GM23338 (cell line): Measurements from ENCODE around the gene BTRC.
A peak's percentile ranks its signal among the peaks of the same experiment; 100 is the strongest.

Experiments used
- CTCF ChIP-seq, 2 experiments: fragments of 200-600 bp in 1 of 2; sonication (generic) in 1 of 2; conservative IDR thresholded peaks; 2 replicates each; pipeline versions ENCODE4 v1.5.1 to v1.6.1; 2016 to 2017; ENCODE audit warnings: antibody characterized with exemption in 2 of 2, low read depth in 2 of 2, mild to moderate bottlenecking in 2 of 2, moderate library complexity in 1 of 2
- EZH2 ChIP-seq: fragments of 200-600 bp; sonication (generic); IDR thresholded peaks from one replicate; pipeline ENCODE4 v1.8.0; 2017; ENCODE audit warnings: antibody characterized with exemption, mild to moderate bottlenecking, low read depth; ENCODE audit not compliant: unreplicated experiment
- JUNB ChIP-seq: IDR thresholded peaks from one replicate; pipeline ENCODE4 v1.6.1; 2016; ENCODE audit warnings: antibody characterized with exemption; ENCODE audit not compliant: unreplicated experiment
- POLR2AphosphoS5 ChIP-seq: IDR thresholded peaks from 2 replicates; pipeline ENCODE4 v1.6.1; 2016; ENCODE audit warnings: antibody characterized with exemption, low read depth
- REST ChIP-seq: IDR thresholded peaks from one replicate; pipeline ENCODE4 v1.6.1; 2018; ENCODE audit warnings: antibody characterized with exemption; ENCODE audit not compliant: unreplicated experiment

GRCh38 chr10:101545898-101546297 lies 191.9 kb downstream of the BTRC start:
- TF ChIP-seq CTCF (conservative IDR thresholded peaks at IDR 0.05; ENCODE audit: low read depth in 2 of 2): peak; percentile 5 to 22; a peak in 1 of 4 replicates
- no peak for TF ChIP-seq EZH2
- no peak for TF ChIP-seq JUNB
- TF ChIP-seq POLR2AphosphoS5: no peak
- TF ChIP-seq REST: no peak
